ENCODE measurements around the gene ACSL5. TPM values are rescaled to one million over a fixed set of nuclear protein-coding genes. Genes with fewer than 3 reads are reported as not detected.

Gene ACSL5
- total RNA-seq, 2 experiments from 2014 or later, result 25.3 to 25.4 TPM

- peak overlapping the region; percentile 59 for H3K27ac ChIP-seq (ENCODE audit: low read depth, low read length, poor library complexity, severe bottlenecking)
- H3K4me3 ChIP-seq (ENCODE audit: low read depth, low read length, poor library complexity, severe bottlenecking), result peak overlapping the region; percentile 100
- CTCF ChIA-PET (ENCODE audit: unreplicated experiment), result no interaction called here
- POLR2A ChIA-PET, result interaction anchor here (0.6 to 1.6 kb wide), 3 partner anchors 25 to 259 kb away, joined by 3 to 5 read pairs (median 4); no protein-coding TSS in a partner anchor
- H4K20me1 ChIP-seq (ENCODE audit: insufficient read depth, low read length), result peaks cover 21% of the 10 kb centered on the region; the same call in 1 of the 2 replicates
- peaks cover 58% of the 10 kb centered on the region for H3K36me3 ChIP-seq (ENCODE audit: insufficient read depth, low read length)
- peaks cover 74% of the 10 kb centered on the region for H3K79me2 ChIP-seq (ENCODE audit: insufficient read depth, low read depth, low read length)
- TSS peak; percentile 78 for BruUV-seq (replicated peaks)
- no peaks in the 10 kb centered on the region for H3K9me2 ChIP-seq (ENCODE audit: insufficient read depth, low read length)
- intact Hi-C loops (cut with micrococcal nuclease; ENCODE audit: unreplicated experiment), result loop anchor here (2.0 to 5.0 kb wide), 2 partner anchors 71 to 265 kb away; partner anchors contain the start of gene GPAM
- H3K4me2 ChIP-seq (ENCODE audit: low read length), result peak overlapping the region; percentile 84
- no peak for DNase-seq (ENCODE audit: low spot score)
- TF ChIP-seq CTCF (conservative IDR thresholded peaks at IDR 0.05; ENCODE audit: low read length) (no peak), EZH2phosphoT487 (IDR thresholded peaks at IDR 0.05; ENCODE audit: borderline replicate concordance, low read depth, low read length) (no peak)
- no peaks in the 10 kb centered on the region for H3K9me3 ChIP-seq (ENCODE audit: low read length)
- H3K4me1 ChIP-seq (ENCODE audit: insufficient read depth, low read length, poor library complexity, severe bottlenecking), result peaks cover 28% of the 10 kb centered on the region
- peak overlapping the region; percentile 96 for H2AFZ ChIP-seq (ENCODE audit: low read length)
Measured at GRCh38 chr10:112447620-112447928, 73.7 kb downstream of the ACSL5 start.

- intact Hi-C loops (cut with micrococcal nuclease; ENCODE audit: unreplicated experiment), result loop anchor here (5.0 kb wide), 1 partner anchor 267 kb away; the partner anchor contains the start of gene GPAM
- Histone ChIP-seq H3K9me3 (ENCODE audit: low read length) (no peaks in the 10 kb centered on the region), H3K9me2 (ENCODE audit: insufficient read depth, low read length) (no peaks in the 10 kb centered on the region), H4K20me1 (ENCODE audit: insufficient read depth, low read length) (peaks cover 21% of the 10 kb centered on the region; the same call in 1 of the 2 replicates), H3K4me1 (ENCODE audit: insufficient read depth, low read length, poor library complexity, severe bottlenecking) (peaks cover 24% of the 10 kb centered on the region), H3K4me2 (ENCODE audit: low read length) (peak overlapping the region; percentile 84), H3K79me2 (ENCODE audit: insufficient read depth, low read depth, low read length) (peaks cover 80% of the 10 kb centered on the region), H3K36me3 (ENCODE audit: insufficient read depth, low read length) (peaks cover 50% of the 10 kb centered on the region), H2AFZ (ENCODE audit: low read length) (no peak overlapping the region), H3K4me3 (ENCODE audit: low read depth, low read length, poor library complexity, severe bottlenecking) (peak overlapping the region; percentile 100), H3K27ac (ENCODE audit: low read depth, low read length, poor library complexity, severe bottlenecking) (no peak overlapping the region)
- ChIA-PET POLR2A (interaction anchor here (0.5 kb wide), 1 partner anchor 116 kb away, joined by 3 read pairs; no protein-coding TSS in a partner anchor), CTCF (ENCODE audit: unreplicated experiment) (no interaction called here)
- no TSS peak for BruUV-seq (replicated peaks)
- no peak for DNase-seq (ENCODE audit: low spot score)
- TF ChIP-seq CTCF (conservative IDR thresholded peaks at IDR 0.05; ENCODE audit: low read length), result no peak
- TF ChIP-seq EZH2phosphoT487 (IDR thresholded peaks at IDR 0.05; ENCODE audit: borderline replicate concordance, low read depth, low read length), result no peak
Measured at GRCh38 chr10:112448888-112449287, 75.0 kb downstream of the ACSL5 start.

GRCh38 chr10:112454910-112455779, 81.2 kb downstream of the ACSL5 start:
- Histone ChIP-seq H3K27ac (ENCODE audit: low read depth, low read length, poor library complexity, severe bottlenecking) (no peak overlapping the region), H3K9me3 (ENCODE audit: low read length) (no peaks in the 10 kb centered on the region), H2AFZ (ENCODE audit: low read length) (no peak overlapping the region), H3K9me2 (ENCODE audit: insufficient read depth, low read length) (no peaks in the 10 kb centered on the region), H3K79me2 (ENCODE audit: insufficient read depth, low read depth, low read length) (peaks cover 23% of the 10 kb centered on the region), H3K4me2 (ENCODE audit: low read length) (no peak overlapping the region), H3K36me3 (ENCODE audit: insufficient read depth, low read length) (peaks cover 21% of the 10 kb centered on the region; the same call in 1 of the 2 replicates), H3K4me3 (ENCODE audit: low read depth, low read length, poor library complexity, severe bottlenecking) (no peak overlapping the region), H4K20me1 (ENCODE audit: insufficient read depth, low read length) (no peaks in the 10 kb centered on the region), H3K4me1 (ENCODE audit: insufficient read depth, low read length, poor library complexity, severe bottlenecking) (no peaks in the 10 kb centered on the region)
- ChIA-PET CTCF (ENCODE audit: unreplicated experiment) (no interaction called here), POLR2A (interaction anchor here (0.6 to 0.7 kb wide), 2 partner anchors 15 to 24 kb away, joined by 3 read pairs; no protein-coding TSS in a partner anchor)
- no peak for DNase-seq (ENCODE audit: low spot score)
- intact Hi-C loops (cut with micrococcal nuclease; ENCODE audit: unreplicated experiment), result no loop called here
- BruUV-seq (replicated peaks), result no TSS peak
- TF ChIP-seq EZH2phosphoT487 (IDR thresholded peaks at IDR 0.05; ENCODE audit: borderline replicate concordance, low read depth, low read length), result no peak
- no peak for TF ChIP-seq CTCF (conservative IDR thresholded peaks at IDR 0.05; ENCODE audit: low read length)

All from OCI-LY7 (cell line).